Measurements from ENCODE around the gene SIGMAR1. TPM values are rescaled to one million over a fixed set of nuclear protein-coding genes. Genes with fewer than 3 reads are reported as not detected.

SIGMAR1 gene
- total RNA-seq, 4 donors from 2014 or later: 34.1 to 55.2 (median 51.3) TPM

GRCh38 chr9:34592895-34593601, 44.5 kb downstream of the SIGMAR1 start:
- Histone ChIP-seq H3K4me1 (peaks cover 0 to 28% of the 10 kb centered on the region in 2 donors), H3K36me3 (no peaks in the 10 kb centered on the region), H3K27ac (peak overlapping the region; percentile 53 to 78), H3K27me3 (peaks cover 7 to 8% of the 10 kb centered on the region in 2 donors), H3K9me3 (no peaks in the 10 kb centered on the region), H3K4me3 (no peak overlapping the region)
- no peak for TF ChIP-seq CTCF (IDR thresholded peaks at IDR 0.05)
- no peak for TF ChIP-seq POLR2A (IDR thresholded peaks at IDR 0.05)
- intact Hi-C loops (cut with DNase I; ENCODE audit: low total_unique reads): loop anchor here (10.0 kb wide), 1 partner anchor 188 kb away; no protein-coding TSS in a partner anchor
- DNase-seq: peak; percentile 75 to 88

GRCh38 chr9:34591917-34592866, 45.4 kb downstream of the SIGMAR1 start:
- no peaks in the 10 kb centered on the region for H3K36me3 ChIP-seq
- H3K4me3 ChIP-seq: no peak overlapping the region
- peak overlapping the region in 1 of 2 donors; percentile 78 for H3K27ac ChIP-seq
- peaks cover 7 to 8% of the 10 kb centered on the region in 2 donors for H3K27me3 ChIP-seq
- no peaks in the 10 kb centered on the region for H3K9me3 ChIP-seq
- peaks cover 0 to 28% of the 10 kb centered on the region in 2 donors for H3K4me1 ChIP-seq
- TF ChIP-seq CTCF (IDR thresholded peaks at IDR 0.05): no peak
- no peak for TF ChIP-seq POLR2A (IDR thresholded peaks at IDR 0.05)
- intact Hi-C loops (cut with DNase I; ENCODE audit: low total_unique reads): loop anchor here (2.0 to 10.0 kb wide), 2 partner anchors 187 to 259 kb away; no protein-coding TSS in a partner anchor
- no peak for DNase-seq

- intact Hi-C loops (cut with DNase I; ENCODE audit: low total_unique reads): loop anchor here (2.0 to 10.0 kb wide), 2 partner anchors 187 to 259 kb away; no protein-coding TSS in a partner anchor
Measured at GRCh38 chr9:34591248-34591916, 46.2 kb downstream of the SIGMAR1 start.

More at GRCh38 chr9:34591248-34591916, 46.2 kb downstream of the SIGMAR1 start:
- no peak for TF ChIP-seq POLR2A (IDR thresholded peaks at IDR 0.05)
- peak; percentile 83 to 94 (median 92) for TF ChIP-seq CTCF (IDR thresholded peaks at IDR 0.05)
- Histone ChIP-seq H3K4me3 (no peak overlapping the region), H3K9me3 (no peaks in the 10 kb centered on the region), H3K27me3 (peaks cover 7 to 8% of the 10 kb centered on the region in 2 donors), H3K27ac (peak overlapping the region; percentile 4 to 56), H3K4me1 (peaks cover 0 to 28% of the 10 kb centered on the region in 2 donors), H3K36me3 (no peaks in the 10 kb centered on the region)
- peak; percentile 79 to 88 for DNase-seq

Data from uterus (tissue), 4 donors.